Measurements from ENCODE around the gene CYB561D1. TPM values are rescaled to one million over a fixed set of nuclear protein-coding genes. Genes with fewer than 3 reads are reported as not detected.
A peak's percentile ranks its signal among the peaks of the same experiment; 100 is the strongest.

CYB561D1 gene
- total RNA-seq, 1 donor from 2014 or later: 11.3 TPM

DNA sequence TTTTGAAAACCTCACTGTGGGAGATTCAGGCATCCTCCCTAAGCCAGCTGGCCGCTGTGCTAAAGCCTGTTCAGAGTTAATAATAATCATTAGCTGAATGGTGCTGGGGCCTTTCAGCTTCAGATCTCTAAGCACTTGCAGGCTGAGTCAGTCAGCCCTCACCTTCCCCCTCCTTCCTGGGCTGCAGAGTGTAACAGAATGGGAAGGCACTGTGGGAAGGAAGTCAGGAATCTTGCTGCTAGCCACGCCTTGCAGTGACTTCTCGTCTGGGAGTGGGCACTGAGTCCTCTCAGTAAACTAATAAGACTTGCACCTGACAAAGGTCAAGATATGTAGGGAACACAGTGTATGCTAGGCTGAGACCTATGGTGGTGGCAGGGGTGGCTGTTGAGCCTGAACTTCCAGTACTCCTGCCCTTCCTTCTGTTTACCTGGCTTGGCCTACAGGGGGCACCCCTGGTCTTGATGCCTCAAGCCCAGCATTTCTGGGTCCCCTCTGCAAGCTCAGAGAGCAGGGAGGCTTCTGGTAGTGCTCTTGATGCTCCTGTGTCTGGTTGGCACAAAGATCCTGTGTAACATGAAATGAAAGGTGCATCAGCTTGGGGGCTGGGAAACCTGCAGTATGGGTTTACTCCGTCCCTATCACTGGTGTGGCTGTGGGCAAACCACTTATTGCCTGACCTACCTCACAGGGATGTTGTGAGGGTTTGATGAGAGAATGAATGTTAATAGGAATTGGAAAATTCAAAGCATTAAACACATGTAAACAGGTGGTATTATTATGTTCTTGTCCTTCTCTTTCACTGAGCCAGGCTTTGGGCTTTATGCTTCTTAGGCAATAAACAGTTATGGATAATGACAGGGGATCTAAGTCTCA, 6.0 kb downstream of the CYB561D1 start:
- Mint-ChIP-seq H3K27ac (no peak overlapping the region), H3K4me1 (peaks cover 77% of the 10 kb centered on the region), H3K4me3 (no peak overlapping the region), H3K27me3 (no peaks in the 10 kb centered on the region), H3K36me3 (ENCODE audit: low read depth) (peaks cover 35% of the 10 kb centered on the region), H3K9me3 (no peaks in the 10 kb centered on the region)
- peak; percentile 87 for DNase-seq
- intact Hi-C loops (cut with micrococcal nuclease): loop anchor here (1.0 kb wide), 1 partner anchor 32 kb away; no protein-coding TSS in a partner anchor

DNA sequence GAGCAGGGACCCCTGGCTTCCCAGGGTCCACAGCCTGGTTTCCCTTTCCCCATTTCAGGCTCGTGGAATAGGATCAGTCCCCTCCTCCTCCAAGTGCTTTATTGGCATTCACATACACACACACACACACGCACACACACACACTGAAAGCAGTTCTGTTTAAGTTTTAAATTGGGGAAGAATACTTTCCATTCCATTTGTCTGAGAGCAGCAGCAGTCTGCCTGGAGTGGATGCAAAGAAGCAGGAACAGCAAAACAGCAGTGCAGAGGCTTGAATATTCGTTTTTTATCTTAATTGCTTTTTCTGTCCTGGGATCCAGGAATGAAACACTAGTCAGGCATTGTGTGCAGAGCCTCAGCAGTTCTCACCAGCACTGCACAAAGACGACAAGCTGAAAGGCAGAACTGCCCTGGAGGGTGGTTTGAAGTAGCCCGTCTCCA, 7.1 kb downstream of the CYB561D1 start:
- intact Hi-C loops (cut with micrococcal nuclease): loop anchor here (1.0 kb wide), 1 partner anchor 31 kb away; no protein-coding TSS in a partner anchor
- peak overlapping the region; percentile 70 for H3K4me3 Mint-ChIP-seq

GRCh38 chr1:109501644-109502363, 7.9 kb downstream of the CYB561D1 start:
- intact Hi-C loops (cut with micrococcal nuclease): no loop called here
- Mint-ChIP-seq H3K27me3 (no peaks in the 10 kb centered on the region), H3K36me3 (ENCODE audit: low read depth) (peaks cover 26% of the 10 kb centered on the region), H3K4me3 (peak overlapping the region; percentile 70), H3K27ac (peak overlapping the region; percentile 70), H3K9me3 (no peaks in the 10 kb centered on the region), H3K4me1 (peaks cover 70% of the 10 kb centered on the region)
- no peak for DNase-seq

More for the DNA sequence above, 7.1 kb downstream of the CYB561D1 start:
- DNase-seq: no peak
- Mint-ChIP-seq H3K4me1 (peaks cover 76% of the 10 kb centered on the region), H3K27ac (peak overlapping the region; percentile 28), H3K27me3 (no peaks in the 10 kb centered on the region), H3K9me3 (no peaks in the 10 kb centered on the region), H3K36me3 (ENCODE audit: low read depth) (peaks cover 34% of the 10 kb centered on the region)

DNA sequence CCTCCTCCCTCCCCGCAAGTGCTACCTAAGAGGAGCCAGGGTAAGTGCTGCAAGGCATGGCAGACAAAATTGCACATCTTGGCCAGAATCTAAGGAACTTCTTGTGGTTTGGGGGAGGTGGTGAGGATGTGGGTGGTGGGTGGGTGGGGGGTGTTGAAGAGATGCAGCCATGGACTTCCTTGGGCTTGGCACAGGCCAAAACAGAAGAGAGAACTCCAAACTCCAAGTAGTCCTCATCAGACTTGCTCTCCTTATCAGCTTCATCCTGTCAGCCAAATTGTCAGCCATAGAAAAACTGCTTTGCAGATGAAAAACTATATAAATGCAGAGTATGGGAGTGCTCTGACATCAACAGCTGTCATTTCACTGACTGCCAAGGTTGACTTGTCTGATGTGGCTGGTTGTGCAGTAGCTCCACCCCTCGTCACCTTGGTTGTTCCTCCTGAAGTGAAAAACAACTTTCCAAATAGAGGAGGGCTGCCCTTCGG, 8.5 kb downstream of the CYB561D1 start:
- H3K4me1 Mint-ChIP-seq: peaks cover 68% of the 10 kb centered on the region
- H3K9me3 Mint-ChIP-seq: no peaks in the 10 kb centered on the region
- peak; percentile 88 for DNase-seq
- intact Hi-C loops (cut with micrococcal nuclease): no loop called here
- peak overlapping the region; percentile 70 for H3K27ac Mint-ChIP-seq
- peaks cover 26% of the 10 kb centered on the region for H3K36me3 Mint-ChIP-seq (ENCODE audit: low read depth)
- H3K4me3 Mint-ChIP-seq: peak overlapping the region; percentile 70
- H3K27me3 Mint-ChIP-seq: peaks cover 4% of the 10 kb centered on the region

DNA sequence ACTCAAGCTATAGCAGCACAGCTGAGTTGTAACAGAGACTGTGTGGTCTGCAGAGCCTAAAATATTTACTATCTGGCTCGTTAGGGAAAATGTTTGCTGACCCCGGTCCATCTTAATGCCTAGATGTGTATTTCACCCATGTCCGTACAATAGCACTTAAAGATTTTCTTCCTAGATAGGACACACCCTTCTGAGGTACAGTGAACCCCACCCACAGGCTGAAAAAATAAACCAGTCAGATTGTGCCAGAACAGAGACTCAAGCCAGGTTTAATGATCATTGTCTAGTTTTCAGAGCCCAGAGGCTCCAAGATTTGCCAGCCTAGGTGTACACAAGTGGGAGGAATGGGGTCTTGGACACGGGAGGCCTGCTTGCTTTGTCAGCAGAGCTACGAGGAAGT, 10.0 kb downstream of the CYB561D1 start:
- Mint-ChIP-seq H3K27me3 (peaks cover 16% of the 10 kb centered on the region), H3K4me3 (peak overlapping the region; percentile 65), H3K36me3 (ENCODE audit: low read depth) (peaks cover 20% of the 10 kb centered on the region), H3K4me1 (peaks cover 60% of the 10 kb centered on the region), H3K27ac (no peak overlapping the region), H3K9me3 (no peaks in the 10 kb centered on the region)
- intact Hi-C loops (cut with micrococcal nuclease): no loop called here
- no peak for DNase-seq

DNA sequence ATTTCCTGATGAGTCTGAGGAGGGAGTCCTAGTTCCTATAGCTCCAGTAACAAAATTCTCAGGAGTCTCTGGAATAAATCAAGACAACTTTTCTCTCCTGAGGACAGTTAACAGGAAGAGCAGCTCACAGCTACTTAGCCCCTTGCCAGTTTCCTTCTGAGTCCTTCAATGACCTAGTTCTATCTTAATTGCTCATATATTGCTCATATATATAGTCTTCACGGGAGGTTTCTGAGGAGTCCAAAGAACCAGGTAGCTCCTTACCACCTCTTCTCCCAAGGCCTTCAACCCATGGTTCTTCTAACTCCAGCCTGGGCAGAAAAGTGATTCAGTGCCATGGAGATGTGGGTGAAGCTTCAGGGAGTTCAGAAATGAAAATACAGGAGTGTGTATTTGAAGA, 11.1 kb downstream of the CYB561D1 start:
- no peak for DNase-seq
- H3K4me1 Mint-ChIP-seq: peaks cover 55% of the 10 kb centered on the region
- no peak overlapping the region for H3K27ac Mint-ChIP-seq
- no peaks in the 10 kb centered on the region for H3K9me3 Mint-ChIP-seq
- H3K36me3 Mint-ChIP-seq (ENCODE audit: low read depth): peaks cover 13% of the 10 kb centered on the region
- H3K4me3 Mint-ChIP-seq: no peak overlapping the region
- H3K27me3 Mint-ChIP-seq: peaks cover 21% of the 10 kb centered on the region
- intact Hi-C loops (cut with micrococcal nuclease): no loop called here

- H3K36me3 Mint-ChIP-seq (ENCODE audit: low read depth): peaks cover 3% of the 10 kb centered on the region
- H3K4me3 Mint-ChIP-seq: peak overlapping the region; percentile 86
- H3K4me1 Mint-ChIP-seq: peaks cover 28% of the 10 kb centered on the region
- peak overlapping the region; percentile 62 for H3K27ac Mint-ChIP-seq
- no peak for DNase-seq
- intact Hi-C loops (cut with micrococcal nuclease): no loop called here
- no peaks in the 10 kb centered on the region for H3K9me3 Mint-ChIP-seq
- peaks cover 40% of the 10 kb centered on the region for H3K27me3 Mint-ChIP-seq
These were observed 14.3 kb downstream of the CYB561D1 start for GRCh38 chr1:109508001-109508872.

DNA sequence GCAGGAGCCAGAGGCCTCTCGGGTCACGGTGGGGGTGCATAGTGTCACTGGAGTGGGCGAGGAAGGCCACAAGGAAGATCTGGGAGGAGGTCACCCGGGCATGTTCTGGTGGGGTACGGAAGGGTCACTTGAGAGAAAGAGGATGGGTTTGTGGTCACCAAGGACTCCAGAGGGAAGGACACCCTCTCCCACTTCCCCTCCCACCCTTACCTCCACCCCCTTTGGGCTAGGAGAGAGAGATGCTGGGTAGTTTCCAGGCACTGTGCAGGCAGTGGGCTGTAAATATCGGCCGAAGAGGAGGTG, 14.9 kb downstream of the CYB561D1 start:
- intact Hi-C loops (cut with micrococcal nuclease): no loop called here
- DNase-seq: no peak
- Mint-ChIP-seq H3K27ac (peak overlapping the region; percentile 62), H3K27me3 (peaks cover 42% of the 10 kb centered on the region), H3K9me3 (no peaks in the 10 kb centered on the region), H3K4me3 (peak overlapping the region; percentile 86), H3K4me1 (peaks cover 28% of the 10 kb centered on the region), H3K36me3 (ENCODE audit: low read depth) (peaks cover 3% of the 10 kb centered on the region)

- peak within 1 kb of the TSS; percentile 66 for H3K27ac Mint-ChIP-seq
- H3K4me1 Mint-ChIP-seq: peaks cover 23% of the 10 kb centered on the region
- intact Hi-C loops (cut with micrococcal nuclease): no loop called here
- H3K9me3 Mint-ChIP-seq: no peaks in the 10 kb centered on the region
- H3K27me3 Mint-ChIP-seq: peaks cover 42% of the 10 kb centered on the region
- no peaks in the 10 kb centered on the region for H3K36me3 Mint-ChIP-seq (ENCODE audit: low read depth)
- H3K4me3 Mint-ChIP-seq: peak within 1 kb of the TSS; percentile 90
- DNase-seq: peak; percentile 89
These were observed 15.6 kb downstream of the CYB561D1 start, which contains the start of gene AMIGO1 for GRCh38 chr1:109509176-109510134. Gene AMIGO1, minus strand, starts transcription at chr1:109509727. Its CDS starts 815 bp downstream, at chr1:109508912.

DNA sequence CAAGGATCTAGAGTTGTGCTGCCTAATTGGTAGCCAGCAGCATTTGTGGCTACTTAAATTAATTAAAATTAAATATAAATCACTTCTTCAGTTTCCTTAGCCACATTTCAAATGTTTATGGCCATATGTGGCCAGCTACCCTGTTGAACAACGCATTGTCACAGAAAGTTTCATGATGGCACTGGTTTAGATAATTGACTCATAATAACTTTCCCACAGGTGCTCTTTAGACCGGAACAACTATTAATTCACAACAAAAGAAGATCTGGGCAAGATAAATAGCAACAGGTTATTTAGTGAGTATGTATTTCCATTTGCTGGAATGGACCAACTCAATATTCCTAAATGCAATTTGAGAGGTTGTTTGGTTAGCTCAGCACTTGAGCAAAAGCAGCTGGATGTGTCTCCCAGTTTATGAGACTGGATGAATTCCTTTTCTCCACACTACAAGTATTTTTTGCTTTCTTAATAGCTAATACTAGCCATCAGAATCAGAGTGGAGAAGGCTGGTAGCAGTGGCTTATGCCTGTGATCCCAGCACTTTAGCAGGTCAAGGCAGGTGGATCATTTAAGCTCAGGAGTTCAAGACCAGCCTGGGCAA, 19.3 kb downstream of the CYB561D1 start:
- Mint-ChIP-seq H3K36me3 (ENCODE audit: low read depth) (no peaks in the 10 kb centered on the region), H3K27ac (no peak overlapping the region), H3K27me3 (peaks cover 37% of the 10 kb centered on the region), H3K4me3 (no peak overlapping the region), H3K4me1 (peaks cover 15% of the 10 kb centered on the region), H3K9me3 (no peaks in the 10 kb centered on the region)
- intact Hi-C loops (cut with micrococcal nuclease): no loop called here
- DNase-seq: no peak

- Mint-ChIP-seq H3K4me1 (peaks cover 8% of the 10 kb centered on the region), H3K27me3 (peaks cover 26% of the 10 kb centered on the region), H3K9me3 (no peaks in the 10 kb centered on the region), H3K36me3 (ENCODE audit: low read depth) (no peaks in the 10 kb centered on the region), H3K27ac (no peak overlapping the region), H3K4me3 (no peak overlapping the region)
- DNase-seq: no peak
- intact Hi-C loops (cut with micrococcal nuclease): no loop called here
These were observed 21.0 kb downstream of the CYB561D1 start for GRCh38 chr1:109514846-109515245.

DNA sequence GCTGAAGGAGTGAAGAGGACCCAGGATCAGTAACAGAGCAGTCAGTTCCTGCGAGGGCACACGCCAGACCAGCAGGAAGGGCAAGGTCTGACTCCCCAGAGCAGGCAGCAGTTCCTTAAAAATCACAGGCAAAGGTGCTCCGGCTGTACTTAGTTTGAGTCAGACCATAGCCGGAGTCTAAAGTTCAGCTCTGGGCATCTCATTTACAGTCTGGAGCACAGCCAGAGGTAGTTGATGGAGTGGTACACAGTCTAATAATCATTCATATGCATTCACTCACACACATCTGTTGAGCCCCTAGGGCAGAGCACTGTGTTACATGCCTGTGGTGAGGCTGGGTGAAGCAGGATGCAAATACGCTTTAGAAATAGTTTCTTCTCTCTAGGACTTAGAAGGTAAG, 23.0 kb downstream of the CYB561D1 start:
- Mint-ChIP-seq H3K4me1 (peaks cover 2% of the 10 kb centered on the region), H3K27ac (no peak overlapping the region), H3K27me3 (peaks cover 19% of the 10 kb centered on the region), H3K4me3 (no peak overlapping the region), H3K9me3 (no peaks in the 10 kb centered on the region), H3K36me3 (ENCODE audit: low read depth) (no peaks in the 10 kb centered on the region)
- intact Hi-C loops (cut with micrococcal nuclease): no loop called here
- DNase-seq: no peak
